HCT116 (cell line): ENCODE data around the gene OR5K2. TPM values are rescaled to one million over a fixed set of nuclear protein-coding genes. Genes with fewer than 3 reads are reported as not detected.

Experiments
- ATAC-seq: fragments of 200-7000 bp; cut with Tn5 transposase; 2 replicates; pipeline ENCODE4 v1.9.1; 2020; ENCODE audit warnings: mild to moderate bottlenecking, moderate library complexity
- BruUV-seq: library from RNA; stranded (reverse); fragments of 400-500 nt; replicated peaks from 2 replicates; lab custom pipeline; 2021; lab: Mats Ljungman, UMichigan
- CTCF ChIA-PET: fragments of 300-600 bp; sonication (Branson Sonifier 250); formaldehyde crosslinking; loops from one replicate; lab custom pipeline; 2021; ENCODE audit warnings: antibody characterized with exemption; lab: Charles Lee
- POLR2A ChIA-PET: fragments of 300-600, 350-600 bp; sonication (Branson Sonifier 250); formaldehyde crosslinking; loops from one replicate; lab custom pipeline; 2021; ENCODE audit warnings: antibody characterized with exemption; lab: Charles Lee
- RAD21 ChIA-PET, 2 experiments: fragments of 300-600 bp; sonication (Branson Sonifier 250); formaldehyde crosslinking; loops; one replicate each; lab custom pipeline; 2023; ENCODE audit warnings: low total read pairs in 2 of 2; ENCODE audit not compliant: uncharacterized antibody in 2 of 2, unreplicated experiment in 2 of 2, low non-redundant PET in 1 of 2; lab: Charles Lee
- DNase-seq: peaks from one replicate; pipeline ENCODE4 v3.0.0-alpha.2; 2010; ENCODE audit warnings: low read depth, low spot score
- H2AFZ ChIP-seq: fragments of 200-600 bp; shearing (Covaris generic), sonication (generic); 2 replicates; pipeline ENCODE4 v1.6.1; 2017; ENCODE audit warnings: low read depth, mixed run types, mixed read lengths, antibody characterized with exemption, low read length; ENCODE audit not compliant: poor library complexity, severe bottlenecking
- H3K27ac ChIP-seq: 2 replicates; pipeline ENCODE4 v1.5.1; 2012; ENCODE audit warnings: low read depth, low read length
- H3K27me3 ChIP-seq: fragments of 200-600 bp; sonication (generic); 2 replicates; pipeline ENCODE4 v1.6.1; 2016; ENCODE audit warnings: mixed run types, low read length, mixed read lengths; ENCODE audit not compliant: insufficient read depth
- H3K36me3 ChIP-seq, 2 experiments: fragments of 200-500 bp in 1 of 2; fragments of 200-600 bp in 1 of 2; sonication (Bioruptor generic) in 1 of 2; sonication (generic) in 1 of 2; 2 replicates each; pipeline versions ENCODE4 v1.5.1 to v1.6.1; 2014 to 2016; ENCODE audit warnings: low read length in 2 of 2, inconsistent platforms in 1 of 2, mixed read lengths in 1 of 2, mixed run types in 1 of 2; ENCODE audit not compliant: insufficient read depth in 2 of 2, control insufficient read depth in 1 of 2
- H3K4me1 ChIP-seq, 2 experiments: fragments of 200-600 bp in 1 of 2; sonication (generic) in 1 of 2; 2 replicates each; pipeline versions ENCODE4 v1.5.1 to v1.6.1; 2012 to 2017; ENCODE audit warnings: low read length in 2 of 2, inconsistent platforms in 1 of 2, mild to moderate bottlenecking in 1 of 2, mixed read lengths in 1 of 2, mixed run types in 1 of 2, moderate library complexity in 1 of 2; ENCODE audit not compliant: insufficient read depth in 2 of 2, control insufficient read depth in 1 of 2
- H3K4me2 ChIP-seq: fragments of 200-600 bp; sonication (generic); 2 replicates; pipeline ENCODE4 v1.6.1; 2017; ENCODE audit warnings: mixed run types, low read length, mixed read lengths
- H3K4me3 ChIP-seq, 2 experiments: fragments of 200-600 bp in 1 of 2; sonication (generic) in 1 of 2; replicated peaks in 1 of 2; 2 replicates each; pipeline ENCODE4 v1.5.1; 2011 to 2016; ENCODE audit warnings: low read length in 2 of 2, control low read depth in 1 of 2, low read depth in 1 of 2, mild to moderate bottlenecking in 1 of 2, mixed read lengths in 1 of 2, mixed run types in 1 of 2
- H3K79me2 ChIP-seq: fragments of 200-600 bp; sonication (generic); 2 replicates; pipeline ENCODE4 v1.6.1; 2017; ENCODE audit warnings: mild to moderate bottlenecking, mixed run types, low read length, moderate library complexity, mixed read lengths; ENCODE audit not compliant: insufficient read depth
- H3K9ac ChIP-seq: fragments of 200-600 bp; sonication (generic); 2 replicates; pipeline ENCODE4 v1.6.1; 2016; ENCODE audit warnings: low read length, mixed read lengths
- H3K9me2 ChIP-seq: fragments of 200-600 bp; sonication (generic), shearing (Covaris generic); 2 replicates; pipeline ENCODE4 v1.6.1; 2017; ENCODE audit warnings: mixed run types, mild to moderate bottlenecking, moderate library complexity; ENCODE audit not compliant: insufficient read depth
- H3K9me3 ChIP-seq, 2 experiments: fragments of 200-500 bp in 1 of 2; fragments of 200-600 bp in 1 of 2; sonication (Bioruptor generic) in 1 of 2; sonication (generic) in 1 of 2; 2 replicates each; pipeline ENCODE4 v1.6.1; 2014 to 2017; ENCODE audit warnings: low read length in 2 of 2, mixed read lengths in 2 of 2, inconsistent platforms in 1 of 2, low read depth in 1 of 2, mild to moderate bottlenecking in 1 of 2, mixed run types in 1 of 2, moderate library complexity in 1 of 2; ENCODE audit not compliant: control insufficient read depth in 1 of 2, insufficient read depth in 1 of 2
- H4K20me1 ChIP-seq: fragments of 200-600 bp; sonication (generic), shearing (Covaris generic); 2 replicates; pipeline ENCODE4 v1.6.1; 2017; ENCODE audit warnings: mixed run types, mild to moderate bottlenecking, moderate library complexity; ENCODE audit not compliant: insufficient read depth
- CTCF ChIP-seq, 3 experiments: fragments of 200-600 bp in 1 of 3; sonication (generic) in 1 of 3; IDR thresholded peaks in 2 of 3; conservative IDR thresholded peaks in 1 of 3; 2 replicates each; pipeline ENCODE4 v1.5.1; 2012 to 2017; ENCODE audit warnings: low read depth in 2 of 3, low read length in 2 of 3, antibody characterized with exemption in 1 of 3, borderline replicate concordance in 1 of 3, control low read depth in 1 of 3, mild to moderate bottlenecking in 1 of 3, mixed read lengths in 1 of 3, mixed run types in 1 of 3, moderate library complexity in 1 of 3; ENCODE audit not compliant: insufficient read depth in 1 of 3
- EGR1 ChIP-seq: IDR thresholded peaks from 2 replicates; pipeline ENCODE4 v1.6.1; 2012; ENCODE audit warnings: low read depth
- ELF1 ChIP-seq: IDR thresholded peaks from 2 replicates; pipeline ENCODE4 v1.6.1; 2012; ENCODE audit warnings: low read depth, borderline replicate concordance
- EZH2 ChIP-seq: fragments of 200-600 bp; sonication (generic); IDR thresholded peaks from 2 replicates; pipeline ENCODE4 v1.6.1; 2017; ENCODE audit warnings: antibody characterized with exemption, mixed run types
- JUND ChIP-seq: IDR thresholded peaks from 2 replicates; pipeline ENCODE4 v1.6.1; 2012
- POLR2A ChIP-seq: IDR thresholded peaks from 2 replicates; pipeline ENCODE4 v1.7.0; 2011; ENCODE audit warnings: borderline replicate concordance; ENCODE audit not compliant: insufficient read depth, insufficient read length; ENCODE audit errors: extremely low read depth
- POLR2AphosphoS5 ChIP-seq: IDR thresholded peaks from 2 replicates; pipeline ENCODE4 v1.6.1; 2011; ENCODE audit warnings: mild to moderate bottlenecking, low read depth, low read length, moderate library complexity
- SRF ChIP-seq: IDR thresholded peaks from 2 replicates; pipeline ENCODE4 v1.6.1; 2012; ENCODE audit warnings: low read depth
- YY1 ChIP-seq: IDR thresholded peaks from 2 replicates; pipeline ENCODE4 v1.6.1; 2011; ENCODE audit warnings: low read length, low read depth, moderate library complexity, mild to moderate bottlenecking; ENCODE audit not compliant: insufficient replicate concordance; ENCODE audit errors: extremely low read depth
- ZFX ChIP-seq: fragments of 450-650 bp; IDR thresholded peaks from 2 replicates; pipeline ENCODE4 v1.6.1; 2017
- intact Hi-C: fragments of 100-400 bp; cut with micrococcal nuclease; formaldehyde crosslinking; loops from 2 replicates; pipeline ENCODE4 v1.10.0; 2022
- total RNA-seq: library from RNA; stranded (reverse); gene quantifications from one replicate; pipeline ENCODE4 v1.2.1, GENCODE V29; 2021; ENCODE audit not compliant: unreplicated experiment
- TF ChIP-seq, protein P1 (sequence below): IDR thresholded peaks from 2 replicates; pipeline ENCODE4 v1.6.1; 2011; ENCODE audit warnings: mild to moderate bottlenecking, low read length, moderate library complexity; ENCODE audit not compliant: insufficient replicate concordance; ENCODE audit errors: extremely low read depth
- TF ChIP-seq, protein P2 (sequence below): IDR thresholded peaks from 2 replicates; pipeline ENCODE4 v1.6.1; 2012
- TF ChIP-seq, protein P3 (sequence below): IDR thresholded peaks from 2 replicates; pipeline ENCODE4 v1.6.1; 2012

OR5K2 gene
- total RNA-seq, 1 experiment from 2014 or later = not detected

GRCh38 chr3:98532709-98533571 is 35.5 kb downstream of the OR5K2 start:
- TF ChIP-seq EZH2 (no peak), ZFX (no peak), POLR2AphosphoS5 (no peak), EGR1 (no peak), SRF (no peak), CTCF (IDR thresholded peaks at IDR 0.05 in 2 of 3, conservative IDR thresholded peaks at IDR 0.05 in 1 of 3; ENCODE audit: borderline replicate concordance in 1 of 3, insufficient read depth in 1 of 3, low read depth in 2 of 3, low read length in 2 of 3) (no peak), POLR2A (no peak), JUND (no peak), ELF1 (no peak), YY1 (no peak)
- TF ChIP-seq, protein P1, sequence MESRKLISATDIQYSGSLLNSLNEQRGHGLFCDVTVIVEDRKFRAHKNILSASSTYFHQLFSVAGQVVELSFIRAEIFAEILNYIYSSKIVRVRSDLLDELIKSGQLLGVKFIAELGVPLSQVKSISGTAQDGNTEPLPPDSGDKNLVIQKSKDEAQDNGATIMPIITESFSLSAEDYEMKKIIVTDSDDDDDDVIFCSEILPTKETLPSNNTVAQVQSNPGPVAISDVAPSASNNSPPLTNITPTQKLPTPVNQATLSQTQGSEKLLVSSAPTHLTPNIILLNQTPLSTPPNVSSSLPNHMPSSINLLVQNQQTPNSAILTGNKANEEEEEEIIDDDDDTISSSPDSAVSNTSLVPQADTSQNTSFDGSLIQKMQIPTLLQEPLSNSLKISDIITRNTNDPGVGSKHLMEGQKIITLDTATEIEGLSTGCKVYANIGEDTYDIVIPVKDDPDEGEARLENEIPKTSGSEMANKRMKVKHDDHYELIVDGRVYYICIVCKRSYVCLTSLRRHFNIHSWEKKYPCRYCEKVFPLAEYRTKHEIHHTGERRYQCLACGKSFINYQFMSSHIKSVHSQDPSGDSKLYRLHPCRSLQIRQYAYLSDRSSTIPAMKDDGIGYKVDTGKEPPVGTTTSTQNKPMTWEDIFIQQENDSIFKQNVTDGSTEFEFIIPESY = no peak
- TF ChIP-seq, protein P2, sequence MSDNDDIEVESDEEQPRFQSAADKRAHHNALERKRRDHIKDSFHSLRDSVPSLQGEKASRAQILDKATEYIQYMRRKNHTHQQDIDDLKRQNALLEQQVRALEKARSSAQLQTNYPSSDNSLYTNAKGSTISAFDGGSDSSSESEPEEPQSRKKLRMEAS = no peak
- TF ChIP-seq, protein P3, sequence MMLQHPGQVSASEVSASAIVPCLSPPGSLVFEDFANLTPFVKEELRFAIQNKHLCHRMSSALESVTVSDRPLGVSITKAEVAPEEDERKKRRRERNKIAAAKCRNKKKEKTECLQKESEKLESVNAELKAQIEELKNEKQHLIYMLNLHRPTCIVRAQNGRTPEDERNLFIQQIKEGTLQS = no peak
- TF ChIP-seq, all 23 proteins: peak for 0
- peak overlapping the region; percentile 42 for H3K27ac ChIP-seq
- no peak overlapping the region for H3K9ac ChIP-seq
- H3K27me3 ChIP-seq = no peaks in the 10 kb centered on the region
- ChIA-PET POLR2A (interaction anchor here (1.0 to 2.2 kb wide), 3 partner anchors 10 to 22 kb away, joined by 3 to 8 read pairs (median 4); partner anchors contain the start of gene CLDND1), RAD21 (no interaction called here), CTCF (interaction anchor here (1.2 kb wide), 1 partner anchor 10 kb away, joined by 3 read pairs; the partner anchor contains the start of gene CLDND1)
- 0 out of 2 replicates have a peak overlapping the region, but pooled peaks have one; percentile 6 for H3K4me2 ChIP-seq
- no peaks in the 10 kb centered on the region for H3K9me2 ChIP-seq
- peaks cover 65 to 91% of the 10 kb centered on the region in 2 experiments for H3K4me1 ChIP-seq
- H3K4me3 ChIP-seq = no peak overlapping the region
- H3K79me2 ChIP-seq = peaks cover 74% of the 10 kb centered on the region
- H2AFZ ChIP-seq = no peak overlapping the region
- no peaks in the 10 kb centered on the region for H4K20me1 ChIP-seq
- intact Hi-C loops = no loop called here
- ATAC-seq (no peak), DNase-seq (no peak)
- H3K36me3 ChIP-seq = no peaks in the 10 kb centered on the region
- no peaks in the 10 kb centered on the region for H3K9me3 ChIP-seq
- BruUV-seq = no TSS peak
